GM10248 (cell line): ENCODE results near the gene TRAPPC12.

ENCODE experiments used
- CTCF ChIA-PET: fragments of 300-600 bp; sonication (Branson Sonifier 250); formaldehyde crosslinking; extraction: SDS; loops from one replicate; lab custom pipeline; 2021; ENCODE audit warnings: antibody characterized with exemption; lab: Yijun Ruan, JAX
- POLR2A ChIA-PET: fragments of 350-650 bp; sonication (Branson Sonifier 250); formaldehyde crosslinking; extraction: SDS; loops from one replicate; lab custom pipeline; 2020; ENCODE audit warnings: antibody characterized with exemption; lab: Yijun Ruan, JAX
- DNase-seq: peaks from one replicate; pipeline ENCODE4 v3.0.0; 2012; ENCODE audit errors: extremely low spot score
- TF ChIP-seq, protein P1 (sequence below): IDR thresholded peaks from 2 replicates; pipeline ENCODE4 v1.5.1; 2012; ENCODE audit warnings: mild to moderate bottlenecking, low read depth; ENCODE audit errors: extremely low read depth, missing control alignments, control extremely low read depth

Gene TRAPPC12

DNA sequence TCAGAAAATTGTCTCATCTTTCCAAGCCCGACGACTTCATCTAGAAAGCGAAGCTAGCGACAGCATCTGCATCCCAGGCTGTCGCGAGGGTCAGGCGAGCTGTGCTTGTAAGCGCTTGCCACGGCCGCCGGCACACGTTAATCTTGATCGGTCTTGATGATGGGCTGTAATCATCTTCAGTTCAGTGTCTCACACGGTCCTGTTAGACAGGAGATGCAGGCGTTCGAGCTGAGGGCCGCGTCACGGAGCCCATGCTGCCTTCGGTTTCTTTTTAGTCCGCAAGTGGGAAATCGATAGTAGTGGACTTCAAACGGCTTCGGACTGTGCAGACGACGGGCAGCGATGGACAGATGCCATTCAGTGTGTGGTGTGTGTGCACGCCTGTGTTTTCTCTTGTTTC, 96.3 kb downstream of the TRAPPC12 start:
- TF ChIP-seq, protein P1, sequence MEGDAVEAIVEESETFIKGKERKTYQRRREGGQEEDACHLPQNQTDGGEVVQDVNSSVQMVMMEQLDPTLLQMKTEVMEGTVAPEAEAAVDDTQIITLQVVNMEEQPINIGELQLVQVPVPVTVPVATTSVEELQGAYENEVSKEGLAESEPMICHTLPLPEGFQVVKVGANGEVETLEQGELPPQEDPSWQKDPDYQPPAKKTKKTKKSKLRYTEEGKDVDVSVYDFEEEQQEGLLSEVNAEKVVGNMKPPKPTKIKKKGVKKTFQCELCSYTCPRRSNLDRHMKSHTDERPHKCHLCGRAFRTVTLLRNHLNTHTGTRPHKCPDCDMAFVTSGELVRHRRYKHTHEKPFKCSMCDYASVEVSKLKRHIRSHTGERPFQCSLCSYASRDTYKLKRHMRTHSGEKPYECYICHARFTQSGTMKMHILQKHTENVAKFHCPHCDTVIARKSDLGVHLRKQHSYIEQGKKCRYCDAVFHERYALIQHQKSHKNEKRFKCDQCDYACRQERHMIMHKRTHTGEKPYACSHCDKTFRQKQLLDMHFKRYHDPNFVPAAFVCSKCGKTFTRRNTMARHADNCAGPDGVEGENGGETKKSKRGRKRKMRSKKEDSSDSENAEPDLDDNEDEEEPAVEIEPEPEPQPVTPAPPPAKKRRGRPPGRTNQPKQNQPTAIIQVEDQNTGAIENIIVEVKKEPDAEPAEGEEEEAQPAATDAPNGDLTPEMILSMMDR: no peak
- ChIA-PET CTCF (interaction anchor here (7.1 kb wide), 1 partner anchor 14 kb away, joined by 49 read pairs; no protein-coding TSS in a partner anchor), POLR2A (no interaction called here)
- no peak for DNase-seq

DNA sequence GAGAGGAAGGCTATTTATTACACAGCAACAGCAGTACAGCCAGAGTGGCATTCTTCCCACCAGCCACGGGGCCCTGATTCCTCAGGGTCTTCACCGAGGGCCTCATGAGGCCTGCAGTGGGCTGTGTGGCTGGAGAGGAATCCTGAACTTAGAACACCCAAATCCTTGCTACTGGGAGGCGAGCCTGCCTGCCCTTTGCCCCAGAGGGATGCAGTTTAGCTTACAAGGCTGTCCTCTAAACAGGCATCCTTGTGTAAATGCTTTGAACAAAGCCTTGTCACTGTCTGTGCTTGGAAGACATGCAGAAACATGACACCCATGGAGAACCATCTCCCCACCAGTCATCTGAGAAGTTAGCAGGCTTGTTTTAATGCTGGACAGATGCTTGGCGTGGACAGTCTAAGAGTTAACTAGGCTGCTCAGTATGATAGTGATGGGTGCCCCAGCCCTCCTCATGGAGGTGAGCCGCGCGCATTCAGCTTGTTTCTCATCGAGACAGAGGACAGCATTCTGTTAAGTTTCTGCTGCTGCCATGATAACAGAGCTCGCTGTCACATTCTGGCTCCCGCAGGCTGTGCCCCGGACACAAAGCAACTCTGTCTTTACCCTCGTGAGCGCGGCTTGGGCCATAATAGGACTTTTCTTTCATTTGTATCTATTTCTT, 97.0 kb downstream of the TRAPPC12 start:
- CTCF ChIA-PET: interaction anchor here (7.1 kb wide), 1 partner anchor 15 kb away, joined by 49 read pairs; no protein-coding TSS in a partner anchor
- POLR2A ChIA-PET: no interaction called here
- TF ChIP-seq, protein P1: no peak
- DNase-seq: no peak

DNA sequence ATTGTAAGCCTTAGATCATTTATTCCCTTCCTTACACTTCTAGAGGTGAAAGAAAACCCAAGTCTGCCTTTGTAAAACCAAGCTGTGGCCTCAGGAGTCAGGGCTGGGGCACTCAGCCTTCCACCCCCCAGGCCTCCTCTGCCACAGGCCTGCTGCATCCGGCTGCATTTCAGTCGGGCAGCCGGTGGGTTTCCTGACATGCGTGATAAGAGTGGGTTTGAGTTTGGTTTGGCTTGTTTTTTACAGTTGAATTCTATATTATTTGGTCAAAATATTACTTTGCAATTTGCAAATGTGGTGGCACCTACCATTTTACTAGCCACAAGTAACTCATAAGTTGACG, 97.5 kb downstream of the TRAPPC12 start:
- DNase-seq: no peak
- TF ChIP-seq, protein P1: no peak
- CTCF ChIA-PET: interaction anchor here (7.1 kb wide), 1 partner anchor 15 kb away, joined by 49 read pairs; no protein-coding TSS in a partner anchor
- POLR2A ChIA-PET: no interaction called here

DNA sequence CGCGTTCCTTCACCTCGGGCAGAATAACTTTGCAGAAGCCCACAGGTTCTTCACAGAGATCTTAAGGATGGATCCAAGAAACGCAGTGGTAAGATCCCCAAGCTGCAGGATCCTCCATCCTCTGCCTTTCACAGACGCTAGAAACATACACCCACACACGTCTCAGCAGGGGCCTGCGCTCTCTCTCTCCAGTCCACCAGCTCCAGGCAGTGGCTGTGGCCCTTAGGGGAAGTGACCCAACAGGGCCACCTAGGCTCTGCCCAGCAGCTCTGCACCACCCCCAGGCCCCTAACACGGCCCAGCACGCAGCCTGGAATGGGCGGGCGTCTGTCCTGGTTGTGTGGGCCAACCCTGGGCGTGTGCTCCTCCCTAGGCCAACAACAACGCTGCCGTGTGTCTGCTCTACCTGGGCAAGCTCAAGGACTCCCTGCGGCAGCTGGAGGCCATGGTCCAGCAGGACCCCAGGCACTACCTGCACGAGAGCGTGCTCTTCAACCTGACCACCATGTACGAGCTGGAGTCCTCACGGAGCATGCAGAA, 99.4 kb downstream of the TRAPPC12 start:
- CTCF ChIA-PET: interaction anchor here (7.1 kb wide), 1 partner anchor 17 kb away, joined by 49 read pairs; no protein-coding TSS in a partner anchor
- TF ChIP-seq, protein P1: no peak
- POLR2A ChIA-PET: no interaction called here
- no peak for DNase-seq

DNA sequence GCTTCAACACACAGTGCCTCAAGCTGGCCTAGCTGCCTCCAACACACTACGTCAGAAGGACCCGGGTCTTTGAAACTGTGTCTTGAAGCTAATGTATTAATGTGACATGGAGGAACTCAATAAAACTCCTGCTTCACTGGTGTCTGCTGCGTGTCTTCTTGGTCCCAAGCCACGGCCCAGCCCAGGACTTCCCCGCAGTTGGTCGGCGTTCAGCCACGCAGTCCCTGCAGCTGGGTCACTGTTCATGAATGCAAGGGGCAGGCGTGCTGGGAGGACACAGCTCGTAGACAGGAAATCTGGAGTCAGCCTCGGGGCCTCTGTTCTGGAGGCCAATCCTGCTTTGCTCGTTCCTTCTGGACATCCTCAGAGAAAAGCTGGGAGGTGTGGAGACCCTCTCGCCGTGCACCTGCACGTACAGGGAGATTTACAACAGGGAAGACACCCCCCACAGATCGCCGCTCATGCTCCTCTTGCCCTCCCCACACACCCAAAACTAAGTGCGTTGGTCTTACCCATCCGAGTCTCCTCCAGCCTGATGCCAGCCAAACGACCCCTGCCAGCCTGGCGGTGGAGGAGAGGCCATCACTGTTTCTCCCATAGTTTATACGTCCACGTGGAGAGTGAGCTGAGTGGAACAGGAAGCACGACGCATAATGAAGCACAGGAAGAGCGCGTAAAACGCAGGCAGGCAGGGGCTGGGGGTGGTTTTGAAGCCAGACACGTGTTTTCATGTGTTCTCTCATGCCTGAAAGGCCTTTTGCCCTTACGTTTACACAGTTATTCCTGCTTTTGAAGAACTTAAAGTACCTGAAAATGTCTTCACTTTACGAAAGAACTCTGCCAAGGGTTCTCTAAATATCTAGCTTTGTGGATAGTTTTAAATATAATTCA, 100.2 kb downstream of the TRAPPC12 start:
- POLR2A ChIA-PET: no interaction called here
- TF ChIP-seq, protein P1: no peak
- no peak for DNase-seq
- CTCF ChIA-PET: interaction anchor here (7.1 kb wide), 1 partner anchor 18 kb away, joined by 49 read pairs; no protein-coding TSS in a partner anchor

DNA sequence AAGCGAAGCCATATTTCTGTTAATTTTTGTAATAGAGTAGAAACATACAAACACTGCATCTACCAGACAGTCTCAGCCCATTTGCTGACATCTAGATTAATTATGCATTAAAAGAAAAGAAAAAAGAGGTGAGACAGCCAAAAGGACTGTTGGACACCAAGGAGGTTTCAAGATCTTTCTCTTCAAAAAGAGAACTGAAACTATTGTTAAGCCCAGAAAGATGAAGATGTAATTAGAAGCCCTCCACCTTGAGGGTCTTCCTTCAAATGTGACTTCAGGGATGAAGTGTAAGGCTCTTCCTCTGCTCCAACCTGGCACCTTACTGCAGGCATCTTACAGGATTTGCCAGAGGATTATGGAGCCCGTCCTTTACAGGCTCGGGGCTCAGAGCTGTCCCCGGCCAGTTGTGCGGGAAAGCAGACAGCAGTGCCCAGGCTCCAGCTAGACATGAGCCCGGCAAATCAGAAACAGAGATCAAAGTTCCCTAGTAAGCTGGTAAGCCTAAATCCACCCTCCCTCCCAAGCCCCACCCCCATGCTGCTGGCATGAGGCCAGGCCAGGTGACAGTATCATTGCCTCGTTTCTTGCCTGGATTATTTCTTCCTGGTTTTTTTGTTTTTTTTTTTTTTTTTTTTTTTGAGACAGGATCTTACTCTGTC, 101.0 kb downstream of the TRAPPC12 start:
- TF ChIP-seq, protein P1: no peak
- ChIA-PET CTCF (interaction anchor here (1.3 to 7.1 kb wide), 2 partner anchors 19 to 53 kb away, joined by 3 to 49 read pairs; no protein-coding TSS in a partner anchor), POLR2A (no interaction called here)
- DNase-seq: no peak
